ENCODE results near the gene NR3C2.

Gene NR3C2

GRCh38 chr4:148310756-148311155 is 131.5 kb downstream of the NR3C2 start:
- Histone ChIP-seq H3K36me3 (replicated peaks) (no peaks in the 10 kb centered on the region), H3K4me3 (ENCODE audit: low read depth, low read length) (no peak overlapping the region), H3K27me3 (replicated peaks) (no peaks in the 10 kb centered on the region), H3K27ac (no peak overlapping the region)
- in situ Hi-C loops (cut with HindIII; ENCODE audit: low pct_ligation_motif_present, low sequenced_read_pairs) = no loop called here
- DNase-seq = no peak
- TF ChIP-seq, protein P1, sequence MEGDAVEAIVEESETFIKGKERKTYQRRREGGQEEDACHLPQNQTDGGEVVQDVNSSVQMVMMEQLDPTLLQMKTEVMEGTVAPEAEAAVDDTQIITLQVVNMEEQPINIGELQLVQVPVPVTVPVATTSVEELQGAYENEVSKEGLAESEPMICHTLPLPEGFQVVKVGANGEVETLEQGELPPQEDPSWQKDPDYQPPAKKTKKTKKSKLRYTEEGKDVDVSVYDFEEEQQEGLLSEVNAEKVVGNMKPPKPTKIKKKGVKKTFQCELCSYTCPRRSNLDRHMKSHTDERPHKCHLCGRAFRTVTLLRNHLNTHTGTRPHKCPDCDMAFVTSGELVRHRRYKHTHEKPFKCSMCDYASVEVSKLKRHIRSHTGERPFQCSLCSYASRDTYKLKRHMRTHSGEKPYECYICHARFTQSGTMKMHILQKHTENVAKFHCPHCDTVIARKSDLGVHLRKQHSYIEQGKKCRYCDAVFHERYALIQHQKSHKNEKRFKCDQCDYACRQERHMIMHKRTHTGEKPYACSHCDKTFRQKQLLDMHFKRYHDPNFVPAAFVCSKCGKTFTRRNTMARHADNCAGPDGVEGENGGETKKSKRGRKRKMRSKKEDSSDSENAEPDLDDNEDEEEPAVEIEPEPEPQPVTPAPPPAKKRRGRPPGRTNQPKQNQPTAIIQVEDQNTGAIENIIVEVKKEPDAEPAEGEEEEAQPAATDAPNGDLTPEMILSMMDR (IDR thresholded peaks at IDR 0.05; ENCODE audit: low read depth, low read length, missing control alignments) = no peak

GRCh38 chr4:148305751-148306150 is 136.5 kb downstream of the NR3C2 start:
- TF ChIP-seq, protein P1 (IDR thresholded peaks at IDR 0.05; ENCODE audit: low read depth, low read length, missing control alignments) = no peak
- in situ Hi-C loops (cut with HindIII; ENCODE audit: low pct_ligation_motif_present, low sequenced_read_pairs) = no loop called here
- H3K27me3 ChIP-seq (replicated peaks) = no peaks in the 10 kb centered on the region
- H3K4me3 ChIP-seq (ENCODE audit: low read depth, low read length) = no peak overlapping the region
- H3K36me3 ChIP-seq (replicated peaks) = no peaks in the 10 kb centered on the region
- no peak for DNase-seq
- H3K27ac ChIP-seq = no peak overlapping the region

DNA sequence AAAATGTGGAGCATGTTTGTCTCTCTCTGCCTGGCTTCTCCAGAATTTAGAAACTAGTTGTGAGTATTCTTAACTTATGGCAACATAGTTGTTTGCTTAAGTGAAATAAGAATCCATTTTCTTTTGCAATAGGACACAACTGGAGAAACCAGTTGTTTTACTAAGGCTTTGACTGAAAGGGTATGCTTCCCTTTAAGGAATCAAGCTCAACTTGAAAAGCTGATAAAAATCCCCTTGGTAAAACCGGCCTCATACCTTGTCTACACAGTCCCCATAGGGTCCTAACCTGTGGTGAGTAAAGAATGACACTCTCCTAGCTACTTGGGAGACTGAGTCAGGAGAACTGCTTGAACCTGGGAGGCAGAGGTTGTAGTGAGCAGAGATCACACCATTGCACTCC is 139.8 kb downstream of the NR3C2 start:
- no peaks in the 10 kb centered on the region for H3K27me3 ChIP-seq (replicated peaks)
- in situ Hi-C loops (cut with HindIII; ENCODE audit: low pct_ligation_motif_present, low sequenced_read_pairs) = no loop called here
- no peak overlapping the region for H3K27ac ChIP-seq
- H3K4me3 ChIP-seq (ENCODE audit: low read depth, low read length) = no peak overlapping the region
- H3K36me3 ChIP-seq (replicated peaks) = no peaks in the 10 kb centered on the region
- TF ChIP-seq, protein P1 (IDR thresholded peaks at IDR 0.05; ENCODE audit: low read depth, low read length, missing control alignments) = no peak
- DNase-seq = no peak

DNA sequence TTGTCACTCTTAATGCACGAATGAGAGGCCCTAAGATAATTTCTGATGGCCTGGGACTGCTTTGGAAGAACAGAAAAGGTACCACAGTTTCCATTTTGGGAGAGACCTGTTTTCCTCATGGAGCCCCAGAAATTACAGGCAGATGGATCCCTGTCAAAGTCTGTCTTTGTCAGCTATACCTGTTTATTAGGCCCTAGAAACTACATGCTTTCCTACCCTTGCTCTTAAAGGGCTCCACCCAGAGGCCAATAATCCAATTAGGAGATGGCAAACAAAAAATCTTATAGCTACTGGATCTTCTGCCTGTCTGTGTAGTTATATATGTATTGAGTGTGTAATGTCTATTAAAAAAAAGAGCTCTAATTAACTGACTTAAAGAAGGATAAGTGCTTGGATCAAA is 141.3 kb downstream of the NR3C2 start:
- no peaks in the 10 kb centered on the region for H3K27me3 ChIP-seq (replicated peaks)
- no peak for DNase-seq
- TF ChIP-seq, protein P1 (IDR thresholded peaks at IDR 0.05; ENCODE audit: low read depth, low read length, missing control alignments) = no peak
- no peak overlapping the region for H3K4me3 ChIP-seq (ENCODE audit: low read depth, low read length)
- H3K27ac ChIP-seq = no peak overlapping the region
- H3K36me3 ChIP-seq (replicated peaks) = no peaks in the 10 kb centered on the region
- in situ Hi-C loops (cut with HindIII; ENCODE audit: low pct_ligation_motif_present, low sequenced_read_pairs) = no loop called here

DNA sequence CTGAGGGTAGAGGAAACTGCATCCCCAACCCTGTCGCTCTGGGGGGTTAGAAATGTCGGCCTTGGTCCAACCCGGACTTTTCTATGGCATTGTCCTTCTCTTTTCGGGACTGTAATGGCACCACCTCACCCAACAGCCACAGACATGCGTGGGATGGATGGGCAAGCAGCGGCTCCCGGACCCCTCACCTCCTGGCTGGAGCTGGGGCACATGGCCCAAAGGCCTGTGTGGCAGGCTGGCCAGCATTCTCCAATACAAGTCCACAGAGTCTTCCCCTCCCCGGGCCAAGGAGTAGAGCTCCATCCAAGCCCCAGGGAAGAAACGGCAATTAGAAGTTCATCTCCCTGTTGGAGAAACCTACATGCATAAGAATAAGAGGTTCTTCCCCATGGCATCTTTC is 142.9 kb downstream of the NR3C2 start:
- no peak overlapping the region for H3K4me3 ChIP-seq (ENCODE audit: low read depth, low read length)
- in situ Hi-C loops (cut with HindIII; ENCODE audit: low pct_ligation_motif_present, low sequenced_read_pairs) = no loop called here
- no peak for DNase-seq
- H3K27ac ChIP-seq = no peak overlapping the region
- no peaks in the 10 kb centered on the region for H3K27me3 ChIP-seq (replicated peaks)
- no peaks in the 10 kb centered on the region for H3K36me3 ChIP-seq (replicated peaks)
- TF ChIP-seq, protein P1 (IDR thresholded peaks at IDR 0.05; ENCODE audit: low read depth, low read length, missing control alignments) = no peak

DNA sequence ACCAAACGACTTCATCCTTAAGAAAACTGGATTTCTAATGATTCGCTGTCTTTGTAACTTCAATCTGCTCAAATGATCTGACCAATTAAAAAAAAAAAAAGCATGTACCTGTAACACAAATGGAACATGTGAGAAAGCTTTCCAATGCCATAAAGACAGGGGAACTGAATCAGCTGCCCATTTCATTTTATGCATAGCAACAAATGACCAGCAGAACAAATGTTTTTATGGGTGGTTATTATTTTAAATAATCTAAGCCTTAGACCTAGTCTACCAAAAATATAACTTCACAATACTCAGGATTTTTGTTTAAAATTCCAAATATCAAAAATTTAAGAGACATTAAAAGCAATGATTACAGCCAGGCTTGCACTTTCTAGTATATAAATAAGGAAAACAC is 145.7 kb downstream of the NR3C2 start:
- in situ Hi-C loops (cut with HindIII; ENCODE audit: low pct_ligation_motif_present, low sequenced_read_pairs) = no loop called here
- H3K27ac ChIP-seq = no peak overlapping the region
- no peaks in the 10 kb centered on the region for H3K36me3 ChIP-seq (replicated peaks)
- H3K4me3 ChIP-seq (ENCODE audit: low read depth, low read length) = no peak overlapping the region
- H3K27me3 ChIP-seq (replicated peaks) = no peaks in the 10 kb centered on the region
- TF ChIP-seq, protein P1 (IDR thresholded peaks at IDR 0.05; ENCODE audit: low read depth, low read length, missing control alignments) = no peak
- DNase-seq = no peak

Measured in brain microvascular endothelial cell (primary cell).